ENCODE data around the gene HMGXB4. TPM values are rescaled to one million over a fixed set of nuclear protein-coding genes. Genes with fewer than 3 reads are reported as not detected.
A peak's percentile ranks its signal among the peaks of the same experiment; 100 is the strongest.

Gene HMGXB4
- total RNA-seq, 2 experiments from 2014 or later, result 41.4 to 44.1 TPM

- Mint-ChIP-seq H3K4me1 (ENCODE audit: low read depth) (peaks cover 19% of the 10 kb centered on the region), H3K27me3 (no peaks in the 10 kb centered on the region), H3K9me3 (no peaks in the 10 kb centered on the region), H3K36me3 (ENCODE audit: low read depth) (peaks cover 69% of the 10 kb centered on the region), H3K27ac (peak overlapping the region; percentile 24), H3K4me3 (no peak overlapping the region)
- DNase-seq (peak in 1 of 14 experiments; percentile 34), ATAC-seq (ENCODE audit: poor library complexity) (no peak)
- POLR2A ChIA-PET, result interaction anchor here (0.6 kb wide), 1 partner anchor 296 kb away, joined by 3 read pairs; no protein-coding TSS in a partner anchor
- Histone ChIP-seq H3K4me1 (ENCODE audit: insufficient read depth, low read length) (peaks cover 34% of the 10 kb centered on the region), H3K27ac (ENCODE audit: low read depth in 1 of 2, low read length in 2 of 2) (no peak overlapping the region), H3K36me3 (ENCODE audit: insufficient read depth, low read length) (peaks cover 89% of the 10 kb centered on the region), H3K9me3 (ENCODE audit: control insufficient read depth in 1 of 2, insufficient read depth in 1 of 2, low read length in 2 of 2) (no peaks in the 10 kb centered on the region), H3K27me3 (ENCODE audit: control insufficient read depth in 1 of 2, insufficient read depth in 2 of 2, low read length in 2 of 2) (no peaks in the 10 kb centered on the region), H3K4me3 (ENCODE audit: low read length) (no peak overlapping the region)
- intact Hi-C loops (cut with DNase I, micrococcal nuclease), result no loop called here
- CTCF ChIA-PET, result no interaction called here
- TF ChIP-seq CTCF (IDR thresholded peaks at IDR 0.05), result no peak
Measured at GRCh38 chr22:35335936-35336781, 78.9 kb downstream of the HMGXB4 start.

GRCh38 chr22:35337932-35338331 is 80.6 kb downstream of the HMGXB4 start:
- no peaks in the 10 kb centered on the region for H3K27me3 Mint-ChIP-seq
- peak overlapping the region; percentile 49 for H3K27ac Mint-ChIP-seq
- no peak overlapping the region for H3K4me3 Mint-ChIP-seq
- POLR2A ChIA-PET, result no interaction called here
- intact Hi-C loops (cut with DNase I, micrococcal nuclease), result no loop called here
- no peaks in the 10 kb centered on the region for H3K9me3 ChIP-seq (ENCODE audit: control insufficient read depth in 1 of 2, insufficient read depth in 1 of 2, low read length in 2 of 2)
- peaks cover 17% of the 10 kb centered on the region for H3K4me1 Mint-ChIP-seq (ENCODE audit: low read depth)
- no peaks in the 10 kb centered on the region for H3K27me3 ChIP-seq (ENCODE audit: control insufficient read depth in 1 of 2, insufficient read depth in 2 of 2, low read length in 2 of 2)
- no peak for TF ChIP-seq CTCF (IDR thresholded peaks at IDR 0.05)
- H3K4me3 ChIP-seq (ENCODE audit: low read length), result no peak overlapping the region
- ATAC-seq (ENCODE audit: poor library complexity), result peak; percentile 42
- H3K27ac ChIP-seq (ENCODE audit: low read depth in 1 of 2, low read length in 2 of 2), result no peak overlapping the region
- CTCF ChIA-PET, result interaction anchor here (0.5 kb wide), 1 partner anchor 33 kb away, joined by 3 read pairs; no protein-coding TSS in a partner anchor
- H3K36me3 ChIP-seq (ENCODE audit: insufficient read depth, low read length), result peaks cover 91% of the 10 kb centered on the region
- peaks cover 53% of the 10 kb centered on the region for H3K36me3 Mint-ChIP-seq (ENCODE audit: low read depth)
- H3K9me3 Mint-ChIP-seq, result no peaks in the 10 kb centered on the region
- H3K4me1 ChIP-seq (ENCODE audit: insufficient read depth, low read length), result peaks cover 33% of the 10 kb centered on the region
- peak in 1 of 14 experiments; percentile 34 for DNase-seq

GRCh38 chr22:35341090-35341874 is 84.0 kb downstream of the HMGXB4 start:
- no peak for TF ChIP-seq CTCF (IDR thresholded peaks at IDR 0.05)
- Histone ChIP-seq H3K36me3 (ENCODE audit: insufficient read depth, low read length) (peaks cover 81% of the 10 kb centered on the region), H3K27me3 (ENCODE audit: control insufficient read depth in 1 of 2, insufficient read depth in 2 of 2, low read length in 2 of 2) (no peaks in the 10 kb centered on the region), H3K4me3 (ENCODE audit: low read length) (no peak overlapping the region), H3K9me3 (ENCODE audit: control insufficient read depth in 1 of 2, insufficient read depth in 1 of 2, low read length in 2 of 2) (no peaks in the 10 kb centered on the region), H3K4me1 (ENCODE audit: insufficient read depth, low read length) (peaks cover under 1% of the 10 kb centered on the region), H3K27ac (ENCODE audit: low read depth in 1 of 2, low read length in 2 of 2) (no peak overlapping the region)
- no peak for ATAC-seq (ENCODE audit: poor library complexity)
- CTCF ChIA-PET, result no interaction called here
- Mint-ChIP-seq H3K4me1 (ENCODE audit: low read depth) (peaks cover under 1% of the 10 kb centered on the region), H3K36me3 (ENCODE audit: low read depth) (peaks cover 28% of the 10 kb centered on the region), H3K27me3 (no peaks in the 10 kb centered on the region), H3K27ac (no peak overlapping the region), H3K4me3 (no peak overlapping the region), H3K9me3 (no peaks in the 10 kb centered on the region)
- POLR2A ChIA-PET, result interaction anchor here (1.0 kb wide), 1 partner anchor 42 kb away, joined by 3 read pairs; no protein-coding TSS in a partner anchor
- peak in 1 of 14 experiments; percentile 7 for DNase-seq
- intact Hi-C loops (cut with DNase I, micrococcal nuclease), result no loop called here
